ENCODE results near the gene CREB3L1. TPM values are rescaled to one million over a fixed set of nuclear protein-coding genes. Genes with fewer than 3 reads are reported as not detected.

Gene CREB3L1
- total RNA-seq, 2 donors from 2014 or later = 8.8 to 9.9 TPM

DNA sequence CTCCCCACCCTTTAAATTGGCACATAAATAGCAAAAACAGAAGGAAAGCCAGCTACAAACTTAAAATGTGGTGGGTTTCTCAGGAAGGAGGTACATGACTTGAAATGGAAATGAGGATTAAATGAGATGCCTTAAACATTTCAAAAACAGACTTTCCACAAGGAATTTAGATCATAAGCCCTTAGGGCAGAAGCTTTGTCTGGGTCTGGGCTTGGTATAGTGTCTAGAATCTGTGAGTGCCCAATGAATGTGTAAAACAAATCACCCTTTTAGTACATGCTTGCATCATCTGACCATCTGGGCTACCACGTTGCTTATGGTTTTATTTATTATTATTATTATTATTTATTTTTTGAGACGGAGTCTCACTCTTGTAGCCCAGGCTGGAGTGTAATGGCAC is 37.1 kb upstream of the CREB3L1 start:
- no peak overlapping the region for H3K4me3 Mint-ChIP-seq
- Histone ChIP-seq H3K9ac (ENCODE audit: extremely low read depth, low read length, poor library complexity, severe bottlenecking) (no peak overlapping the region), H3K4me3 (ENCODE audit: low read length) (no peak overlapping the region), H3K4me1 (ENCODE audit: control insufficient read depth, insufficient read depth, low read length) (peaks cover 3% of the 10 kb centered on the region), H3K9me3 (ENCODE audit: control insufficient read depth, low read length) (no peaks in the 10 kb centered on the region), H3K27ac (ENCODE audit: low read depth, low read length) (no peak overlapping the region), H3K27me3 (ENCODE audit: control insufficient read depth, insufficient read depth, low read length, poor library complexity, severe bottlenecking) (peaks cover 29% of the 10 kb centered on the region), H3K36me3 (ENCODE audit: control insufficient read depth, insufficient read depth, low read length) (no peaks in the 10 kb centered on the region)
- H3K4me1 Mint-ChIP-seq = peaks cover 24% of the 10 kb centered on the region
- TF ChIP-seq, protein P1, sequence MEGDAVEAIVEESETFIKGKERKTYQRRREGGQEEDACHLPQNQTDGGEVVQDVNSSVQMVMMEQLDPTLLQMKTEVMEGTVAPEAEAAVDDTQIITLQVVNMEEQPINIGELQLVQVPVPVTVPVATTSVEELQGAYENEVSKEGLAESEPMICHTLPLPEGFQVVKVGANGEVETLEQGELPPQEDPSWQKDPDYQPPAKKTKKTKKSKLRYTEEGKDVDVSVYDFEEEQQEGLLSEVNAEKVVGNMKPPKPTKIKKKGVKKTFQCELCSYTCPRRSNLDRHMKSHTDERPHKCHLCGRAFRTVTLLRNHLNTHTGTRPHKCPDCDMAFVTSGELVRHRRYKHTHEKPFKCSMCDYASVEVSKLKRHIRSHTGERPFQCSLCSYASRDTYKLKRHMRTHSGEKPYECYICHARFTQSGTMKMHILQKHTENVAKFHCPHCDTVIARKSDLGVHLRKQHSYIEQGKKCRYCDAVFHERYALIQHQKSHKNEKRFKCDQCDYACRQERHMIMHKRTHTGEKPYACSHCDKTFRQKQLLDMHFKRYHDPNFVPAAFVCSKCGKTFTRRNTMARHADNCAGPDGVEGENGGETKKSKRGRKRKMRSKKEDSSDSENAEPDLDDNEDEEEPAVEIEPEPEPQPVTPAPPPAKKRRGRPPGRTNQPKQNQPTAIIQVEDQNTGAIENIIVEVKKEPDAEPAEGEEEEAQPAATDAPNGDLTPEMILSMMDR (conservative IDR thresholded peaks at IDR 0.05) = no peak
- H3K27ac Mint-ChIP-seq = no peak overlapping the region
- WGBS, 2 experiments (ENCODE audit: insufficient coverage in 1 of 2, insufficient read length in 1 of 2) = 100% methylated on average over 1 of the region's 2 CpGs; no CpG with 5 or more reads in 1 of the 2 experiments
- H3K36me3 Mint-ChIP-seq (ENCODE audit: low read depth) = no peaks in the 10 kb centered on the region
- no peak for DNase-seq
- peaks cover 36% of the 10 kb centered on the region for H3K27me3 Mint-ChIP-seq (ENCODE audit: insufficient read depth)
- H3K9me3 Mint-ChIP-seq = peaks cover under 1% of the 10 kb centered on the region

DNA sequence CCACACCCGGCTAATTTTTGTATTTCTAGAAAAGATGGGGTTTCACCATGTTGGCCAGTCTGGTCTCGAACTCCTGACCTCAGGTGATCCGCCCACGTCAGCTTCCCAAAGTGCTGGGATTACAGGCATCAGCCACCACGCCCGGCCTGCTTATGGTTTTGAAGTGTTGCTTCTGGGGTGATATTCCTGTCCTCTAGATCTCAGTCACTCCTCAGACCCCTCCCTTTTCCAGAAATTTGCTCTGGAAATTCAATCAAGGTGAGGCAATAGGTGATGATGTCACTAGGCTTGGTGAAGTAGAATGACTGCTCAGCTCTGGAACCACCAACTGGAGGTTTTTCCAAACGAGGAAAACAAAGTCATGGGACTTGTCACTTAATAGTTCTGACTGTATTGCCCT is 36.6 kb upstream of the CREB3L1 start:
- Mint-ChIP-seq H3K4me3 (no peak overlapping the region), H3K9me3 (no peaks in the 10 kb centered on the region), H3K4me1 (peaks cover 24% of the 10 kb centered on the region), H3K27me3 (ENCODE audit: insufficient read depth) (peaks cover 33% of the 10 kb centered on the region), H3K27ac (no peak overlapping the region), H3K36me3 (ENCODE audit: low read depth) (no peaks in the 10 kb centered on the region)
- H3K27me3 ChIP-seq (ENCODE audit: control insufficient read depth, insufficient read depth, low read length, poor library complexity, severe bottlenecking) = peaks cover 29% of the 10 kb centered on the region
- H3K9ac ChIP-seq (ENCODE audit: extremely low read depth, low read length, poor library complexity, severe bottlenecking) = no peak overlapping the region
- no peak overlapping the region for H3K27ac ChIP-seq (ENCODE audit: low read depth, low read length)
- no peaks in the 10 kb centered on the region for H3K36me3 ChIP-seq (ENCODE audit: control insufficient read depth, insufficient read depth, low read length)
- no peak for DNase-seq
- no peak overlapping the region for H3K4me3 ChIP-seq (ENCODE audit: low read length)
- no peaks in the 10 kb centered on the region for H3K9me3 ChIP-seq (ENCODE audit: control insufficient read depth, low read length)
- TF ChIP-seq, protein P1 (conservative IDR thresholded peaks at IDR 0.05) = no peak
- H3K4me1 ChIP-seq (ENCODE audit: control insufficient read depth, insufficient read depth, low read length) = peaks cover 3% of the 10 kb centered on the region
- 94 to 95% methylated on average over 2 to 7 of the region's 7 CpGs for WGBS, 2 experiments (ENCODE audit: insufficient coverage in 1 of 2, insufficient read length in 1 of 2)

- peak overlapping the region; percentile 99 for H3K27ac Mint-ChIP-seq
- Histone ChIP-seq H3K9me3 (ENCODE audit: control insufficient read depth, low read length) (no peaks in the 10 kb centered on the region), H3K9ac (ENCODE audit: extremely low read depth, low read length, poor library complexity, severe bottlenecking) (peak overlapping the region; percentile 95), H3K36me3 (ENCODE audit: control insufficient read depth, insufficient read depth, low read length) (no peaks in the 10 kb centered on the region), H3K4me1 (ENCODE audit: control insufficient read depth, insufficient read depth, low read length) (peaks cover 3% of the 10 kb centered on the region), H3K4me3 (ENCODE audit: low read length) (peak overlapping the region; percentile 84), H3K27me3 (ENCODE audit: control insufficient read depth, insufficient read depth, low read length, poor library complexity, severe bottlenecking) (peaks cover 18% of the 10 kb centered on the region), H3K27ac (ENCODE audit: low read depth, low read length) (peak overlapping the region; percentile 92)
- 71 to 82% methylated on average over 5 to 8 of the region's 9 CpGs for WGBS, 2 experiments (ENCODE audit: insufficient coverage in 1 of 2, insufficient read length in 1 of 2)
- H3K4me3 Mint-ChIP-seq = peak overlapping the region; percentile 74
- no peak for DNase-seq
- TF ChIP-seq, protein P1 (conservative IDR thresholded peaks at IDR 0.05) = no peak
- H3K36me3 Mint-ChIP-seq (ENCODE audit: low read depth) = no peaks in the 10 kb centered on the region
- H3K27me3 Mint-ChIP-seq (ENCODE audit: insufficient read depth) = peaks cover 18% of the 10 kb centered on the region
- H3K4me1 Mint-ChIP-seq = peaks cover 19% of the 10 kb centered on the region
- no peaks in the 10 kb centered on the region for H3K9me3 Mint-ChIP-seq
Observed at GRCh38 chr11:46242041-46242951, 35.2 kb upstream of the CREB3L1 start.

Data from endodermal cell (in vitro differentiated cells).